Nucleus accumbens (tissue), 56 donors: Measurements from ENCODE around the gene SUSD2.
"Not testable (repeated sequence)": the region's sequence is repeated elsewhere in the genome, so short reads cannot be mapped to it uniquely, and the experiment has no call there.

ENCODE experiments used
- DNase-seq, 56 donors: peaks; one replicate each; lab custom pipeline; 2025; lab: John Stamatoyannopoulos, UW

SUSD2 gene

DNA sequence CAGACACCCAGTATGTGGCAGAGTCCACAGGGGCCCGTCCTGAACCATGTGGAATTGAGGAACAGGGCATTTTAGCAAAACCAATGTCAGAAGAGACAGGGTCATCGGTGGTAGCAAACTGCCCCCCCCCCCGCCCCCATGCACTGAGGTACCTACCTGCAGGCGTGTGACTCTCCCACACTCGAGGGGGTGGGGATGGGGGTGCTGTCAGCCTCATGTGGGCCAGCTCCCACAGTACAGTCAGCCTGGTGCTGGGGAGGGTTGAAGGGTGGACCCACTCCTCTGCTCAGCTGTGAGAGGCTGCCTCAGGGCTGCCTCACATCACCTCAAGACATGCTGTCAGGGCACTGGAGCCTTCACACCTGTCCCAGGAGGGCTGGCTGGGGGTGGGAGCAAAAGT is 10.7 kb upstream of the SUSD2 start:
- DNase-seq: peak in 1 of 56 donors; percentile 5

DNA sequence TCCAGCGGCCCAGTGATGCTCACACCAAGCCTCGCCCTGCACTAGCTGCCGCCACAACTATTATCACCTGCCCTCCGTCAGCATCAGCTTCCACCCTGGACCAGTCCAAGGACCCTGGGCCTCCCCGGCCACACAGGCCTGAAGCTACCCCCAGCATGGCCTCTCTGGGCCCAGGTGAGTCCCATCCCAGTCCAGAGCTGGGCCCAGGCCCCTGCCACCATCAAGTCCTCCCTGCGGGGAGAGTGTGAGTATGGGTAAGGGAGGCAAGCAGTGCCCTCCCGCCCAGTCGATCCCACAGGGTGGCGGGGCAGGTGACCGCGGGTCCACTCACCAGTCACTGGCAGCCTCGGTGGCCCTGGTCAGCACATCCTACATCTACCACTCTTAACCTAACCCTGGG is 9.5 kb upstream of the SUSD2 start:
- DNase-seq: no peak

DNA sequence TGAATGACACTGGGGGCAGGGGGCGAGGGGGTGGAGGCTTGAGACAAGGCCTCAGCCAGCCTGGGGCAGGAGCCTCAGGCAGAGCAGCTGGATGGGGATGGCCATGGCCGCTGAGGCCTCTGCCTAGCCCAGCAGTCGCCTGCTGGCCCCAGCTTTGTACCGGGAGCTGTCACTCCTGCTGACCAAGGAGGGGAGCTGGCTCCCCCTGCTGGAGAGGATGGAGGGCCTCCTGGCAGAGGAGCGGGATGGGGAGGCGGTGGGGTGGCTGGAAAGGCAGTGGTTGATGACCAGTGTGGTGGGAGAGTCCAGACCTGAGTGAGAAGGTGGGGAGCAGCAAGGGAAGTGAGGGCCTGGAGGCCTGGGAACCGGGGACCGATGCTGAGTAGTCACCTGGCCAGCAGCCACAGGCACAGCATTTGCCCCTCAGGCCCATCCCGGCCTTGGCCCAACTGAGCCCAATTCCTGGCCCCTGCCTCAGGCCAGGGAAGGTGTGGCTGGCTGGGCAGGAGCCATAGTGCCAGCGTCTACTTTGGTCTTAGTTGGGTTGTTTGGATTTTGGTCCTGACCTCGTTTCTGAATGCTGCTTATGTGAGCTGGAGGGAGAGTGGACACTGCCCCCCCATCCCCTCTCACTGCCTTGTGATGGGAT is 6.0 kb upstream of the SUSD2 start:
- peak in 43 of 56 donors; percentile 5 to 79 (median 35) for DNase-seq

DNA sequence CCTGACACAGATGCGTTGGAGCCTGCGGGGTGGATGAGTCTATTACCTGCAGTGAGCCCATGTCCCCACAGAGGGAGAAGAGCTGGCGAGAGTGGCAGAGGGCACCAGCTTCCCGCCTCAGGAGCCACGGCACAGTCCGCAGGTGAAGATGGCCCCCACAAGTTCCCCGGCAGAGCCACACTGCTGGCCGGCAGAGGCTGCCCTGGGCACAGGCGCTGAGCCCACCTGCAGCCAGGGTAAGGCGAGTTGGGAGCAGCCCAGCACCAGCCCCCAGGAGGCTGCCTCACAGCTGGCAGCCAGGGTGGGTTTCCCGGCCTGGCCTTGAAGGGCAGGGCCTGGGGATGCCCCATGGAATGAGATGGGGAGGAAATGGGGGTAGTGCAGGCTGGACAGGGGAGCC is 5.2 kb upstream of the SUSD2 start:
- no peak for DNase-seq

DNA sequence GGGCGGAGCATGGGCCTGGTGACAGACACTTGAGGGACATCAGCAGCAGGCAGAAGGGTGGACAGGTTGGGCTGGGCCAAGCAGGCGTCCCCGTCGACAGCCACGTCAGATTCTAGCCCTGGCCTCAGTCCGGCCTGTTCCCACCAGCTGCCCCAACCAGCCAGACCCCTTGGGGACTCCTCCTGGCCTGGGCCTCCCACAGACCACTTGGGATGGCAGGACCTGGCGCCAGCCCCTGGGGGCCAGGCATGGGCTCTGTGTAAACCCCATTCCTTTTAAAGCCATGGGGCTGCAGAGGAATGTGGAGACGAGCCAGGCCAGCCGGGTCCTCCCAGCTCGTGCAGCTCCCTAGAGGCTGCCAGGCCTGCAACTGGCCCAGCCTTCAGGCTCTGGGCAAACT is 4.7 kb upstream of the SUSD2 start:
- no peak for DNase-seq

DNA sequence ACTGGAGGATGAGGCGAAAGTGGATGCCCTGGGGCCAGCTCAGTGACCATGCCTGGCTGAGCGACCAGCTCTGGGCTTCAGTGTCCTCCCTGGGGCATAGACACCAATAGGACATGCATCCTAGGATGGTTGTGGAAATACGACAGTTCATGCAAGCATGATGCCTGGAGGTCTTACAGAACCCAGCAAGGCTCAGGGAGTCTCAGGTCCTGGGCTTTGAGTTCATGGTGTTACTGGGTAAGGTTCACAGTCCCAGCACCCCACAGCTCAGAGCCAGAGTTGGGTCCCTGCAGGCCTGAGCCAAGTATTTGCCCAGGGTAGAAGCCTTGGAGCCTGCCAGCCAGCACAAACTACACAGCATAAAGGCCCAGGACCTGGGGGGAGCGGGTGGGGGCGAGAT is 4.2 kb upstream of the SUSD2 start:
- DNase-seq: no peak

- DNase-seq: no peak
These were observed 3.8 kb upstream of the SUSD2 start for GRCh38 chr22:24177456-24177855.

DNA sequence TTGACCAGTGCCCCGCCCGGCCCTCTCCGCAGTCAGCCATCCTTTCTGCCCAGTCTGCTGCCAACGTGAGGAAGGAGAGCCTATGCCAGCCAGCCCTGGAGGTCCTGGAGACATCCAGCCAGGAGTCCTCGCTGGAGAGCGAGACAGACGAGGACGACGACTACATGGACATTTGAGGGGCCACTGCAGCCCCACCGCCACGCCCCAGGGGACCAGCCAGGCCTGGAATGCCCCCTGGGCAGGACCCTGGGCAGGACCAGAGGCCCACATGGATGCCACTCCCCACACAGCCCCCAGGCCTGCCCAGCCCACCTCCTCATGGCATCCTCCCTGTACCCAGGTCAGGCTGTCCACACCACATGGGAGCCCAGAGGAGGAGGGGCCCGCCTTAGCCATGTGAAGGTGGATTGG is 3.3 kb upstream of the SUSD2 start:
- DNase-seq: no peak

DNA sequence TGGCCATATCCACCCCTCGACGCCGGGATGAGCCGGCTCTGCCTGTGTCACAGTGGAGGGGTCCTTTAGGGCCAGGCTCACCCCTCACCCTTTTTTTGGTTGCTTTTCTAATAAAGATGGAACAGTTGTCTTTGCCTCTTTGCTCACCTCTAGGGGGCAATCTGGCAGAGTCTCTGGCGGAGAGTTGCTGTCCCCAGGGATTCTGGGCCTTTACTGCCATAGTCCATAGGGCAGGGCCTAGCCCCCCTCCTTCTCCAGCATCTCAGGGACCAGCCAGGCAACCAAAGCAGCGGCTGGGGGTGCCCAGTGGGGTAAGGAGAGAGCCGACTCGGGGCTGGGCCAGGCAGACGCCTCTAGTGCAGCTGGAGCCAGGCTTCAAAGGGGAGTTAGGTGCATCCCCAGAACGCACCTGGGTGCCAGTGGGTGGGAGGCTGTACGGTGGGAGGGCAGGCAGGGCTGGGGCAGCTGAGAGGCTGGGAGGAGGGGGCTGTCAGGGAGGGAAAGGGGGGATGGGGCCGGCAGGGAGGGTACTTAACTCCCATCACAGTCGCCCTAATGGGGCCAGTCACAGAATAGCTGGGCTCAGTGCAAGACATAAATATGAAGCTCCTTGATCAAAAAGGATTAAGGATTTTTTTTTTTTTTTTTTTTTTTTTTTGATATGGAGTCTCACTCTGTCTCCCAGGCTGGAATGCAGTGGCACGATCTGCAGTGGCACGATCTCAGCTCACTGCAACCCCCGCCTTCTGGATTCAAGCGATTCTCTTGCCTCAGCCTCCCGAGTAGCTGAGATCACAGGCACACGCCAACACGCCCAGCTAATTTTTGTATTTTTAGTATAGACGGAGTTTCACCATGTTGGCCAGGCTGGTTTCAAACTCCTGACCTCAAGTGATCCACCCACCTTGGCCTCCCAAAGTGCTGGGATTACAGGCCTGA is 2.5 kb upstream of the SUSD2 start:
- peak in 4 of 56 donors; percentile 4 to 16 (median 12) for DNase-seq

- DNase-seq: no peak
These were observed 1.6 kb upstream of the SUSD2 start for GRCh38 chr22:24179478-24180210.

DNA sequence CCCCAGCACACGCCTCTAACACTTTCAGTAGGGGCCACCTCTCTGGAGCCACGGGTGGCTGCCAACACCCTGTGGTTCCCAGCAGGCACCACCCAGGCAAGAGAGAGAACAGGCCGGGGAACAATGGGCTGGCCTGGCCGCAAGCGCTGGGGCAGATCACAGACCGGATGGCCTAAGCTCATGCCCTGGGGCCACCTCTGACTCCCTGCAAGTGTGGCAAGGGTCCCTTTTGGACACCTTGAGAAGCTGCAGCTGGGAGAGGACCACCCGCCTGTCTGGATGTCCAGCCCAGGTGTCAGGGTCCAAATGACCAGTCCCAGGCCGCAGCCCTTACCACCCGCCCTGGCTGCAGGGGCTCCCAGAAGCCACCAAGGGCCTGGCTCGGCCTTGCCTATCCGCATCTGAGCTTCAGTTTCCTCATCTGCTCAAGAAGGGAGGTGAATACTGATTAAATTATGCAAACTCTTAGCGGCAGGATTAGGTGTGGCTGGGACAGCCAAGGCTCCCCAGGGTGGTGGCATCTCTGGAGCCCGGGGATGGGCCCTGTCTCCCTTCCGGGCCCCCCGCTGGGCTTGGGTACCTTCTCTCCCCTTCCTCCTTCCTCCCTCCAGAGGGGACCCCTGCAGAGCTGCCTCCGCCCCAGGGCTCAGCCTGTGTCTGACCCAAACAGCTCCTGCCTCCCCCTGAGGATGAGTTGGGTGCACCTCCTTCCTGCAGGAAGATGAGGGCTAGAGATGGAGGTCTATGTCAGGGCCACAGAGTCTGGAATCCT is 785 bp upstream of the SUSD2 start:
- DNase-seq: no peak

DNA sequence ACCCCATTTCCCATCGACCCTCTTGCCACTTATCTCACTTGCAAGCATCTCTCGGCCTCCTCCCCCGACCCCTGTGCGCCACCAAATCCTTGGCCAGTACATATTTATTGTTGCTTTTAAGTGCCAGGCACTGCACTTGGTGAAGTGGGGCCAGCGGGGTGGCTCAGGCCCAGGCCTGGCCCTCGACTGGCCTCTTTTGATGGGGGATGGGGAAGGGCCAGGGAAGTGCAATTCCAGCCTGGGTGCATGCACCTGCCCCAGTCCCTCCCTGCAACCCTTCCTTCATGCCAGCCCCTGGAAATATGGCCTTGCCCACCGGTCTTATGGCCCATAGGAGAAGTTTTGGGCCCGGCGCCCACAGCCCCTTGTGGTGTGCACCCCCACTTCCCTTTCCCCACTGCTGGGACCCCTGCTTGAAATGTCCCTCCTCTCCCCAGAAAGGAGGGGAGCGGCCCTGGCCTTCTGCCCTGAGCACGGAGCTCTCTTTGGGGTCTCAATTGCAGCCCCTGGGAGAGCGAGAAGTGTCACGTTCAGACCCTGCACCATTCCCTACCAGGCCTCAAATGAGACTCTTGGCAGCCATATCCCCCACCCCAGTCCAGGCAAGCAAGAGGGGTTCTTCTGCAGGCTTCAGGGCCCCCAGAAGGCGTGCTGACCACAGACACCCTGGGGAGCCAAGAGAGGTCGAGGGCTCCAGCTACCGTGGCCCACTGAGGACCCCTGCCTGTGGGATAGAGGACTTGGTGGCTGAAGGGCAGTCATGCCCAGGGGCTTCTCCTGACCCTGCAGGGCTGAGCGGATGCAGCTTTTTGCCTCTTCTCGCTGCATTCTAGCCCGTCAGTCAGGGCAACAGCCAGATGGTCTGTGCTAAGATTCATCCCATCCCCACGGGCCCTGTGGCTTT is 961 bp downstream of the SUSD2 start:
- DNase-seq: no peak

GRCh38 chr22:24182900-24183246 is 1.6 kb downstream of the SUSD2 start:
- not testable (repeated sequence) for DNase-seq

DNA sequence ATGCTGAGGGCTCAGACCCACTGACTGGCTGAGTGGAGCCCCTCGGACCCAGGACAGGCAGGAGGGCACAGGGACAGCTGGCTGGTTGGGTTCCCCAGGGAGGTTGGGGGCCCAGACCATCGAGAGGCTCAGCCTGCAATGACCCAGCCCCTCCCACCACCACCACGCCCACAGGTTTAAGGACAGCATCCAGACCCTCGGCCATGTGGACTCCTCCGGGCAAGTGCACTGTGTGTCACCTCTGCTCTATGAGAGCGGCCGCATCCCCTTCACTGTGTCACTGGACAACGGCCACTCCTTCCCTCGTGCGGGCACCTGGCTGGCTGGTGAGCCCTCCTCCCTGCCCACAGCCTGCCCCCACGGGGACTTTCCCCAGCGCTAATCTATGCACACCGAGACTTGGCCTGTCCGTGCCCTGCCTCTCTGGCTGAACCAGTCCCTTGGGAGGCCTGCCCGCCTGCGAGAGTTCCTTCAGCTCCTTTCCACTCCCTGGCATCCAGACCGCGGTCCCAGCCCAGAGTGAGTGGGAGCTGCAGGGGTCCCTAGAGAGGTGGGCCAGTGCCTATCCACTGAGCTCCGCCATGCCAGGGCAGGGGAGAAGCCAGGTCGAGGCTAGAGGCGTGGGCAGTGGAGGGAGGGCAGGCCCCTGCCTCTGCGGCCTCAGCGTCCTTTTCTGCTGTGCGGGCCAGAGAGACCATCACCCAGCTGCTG is 2.2 kb downstream of the SUSD2 start:
- DNase-seq: no peak

DNA sequence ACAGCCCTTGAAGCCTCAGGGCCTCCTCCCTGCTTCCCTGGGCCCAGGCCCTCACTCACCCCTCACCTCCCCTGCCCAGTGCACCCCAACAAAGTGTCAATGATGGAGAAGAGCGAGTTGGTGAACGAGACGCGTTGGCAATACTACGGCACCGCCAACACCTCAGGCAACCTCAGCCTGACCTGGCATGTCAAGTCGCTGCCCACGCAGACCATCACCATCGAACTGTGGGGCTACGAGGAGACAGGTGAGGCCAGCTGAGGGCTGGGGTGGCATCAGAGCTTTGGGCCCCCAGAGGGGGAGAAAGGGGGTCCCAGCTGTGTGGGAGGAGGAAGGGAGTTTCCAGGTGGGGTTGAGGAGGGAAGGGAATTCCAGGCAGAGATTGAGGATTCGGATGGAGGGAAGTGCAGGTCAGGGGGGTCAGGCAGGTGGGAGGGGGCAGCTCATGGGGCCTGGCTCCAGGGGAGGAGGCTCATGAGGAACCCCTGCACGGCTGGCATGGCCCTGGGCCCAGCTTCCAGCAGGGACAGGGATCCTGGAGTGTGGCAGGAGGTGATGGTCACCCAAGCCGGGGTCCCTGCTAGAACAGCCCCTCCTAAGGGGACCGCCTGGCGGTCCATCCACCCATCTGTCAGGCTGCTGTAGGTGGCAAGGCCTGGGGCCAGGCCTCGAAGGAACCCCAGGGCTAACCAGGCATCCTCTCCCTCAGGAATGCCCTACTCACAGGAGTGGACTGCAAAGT is 2.9 kb downstream of the SUSD2 start:
- no peak for DNase-seq

GRCh38 chr22:24185001-24185500 is 3.8 kb downstream of the SUSD2 start:
- DNase-seq: no peak

DNA sequence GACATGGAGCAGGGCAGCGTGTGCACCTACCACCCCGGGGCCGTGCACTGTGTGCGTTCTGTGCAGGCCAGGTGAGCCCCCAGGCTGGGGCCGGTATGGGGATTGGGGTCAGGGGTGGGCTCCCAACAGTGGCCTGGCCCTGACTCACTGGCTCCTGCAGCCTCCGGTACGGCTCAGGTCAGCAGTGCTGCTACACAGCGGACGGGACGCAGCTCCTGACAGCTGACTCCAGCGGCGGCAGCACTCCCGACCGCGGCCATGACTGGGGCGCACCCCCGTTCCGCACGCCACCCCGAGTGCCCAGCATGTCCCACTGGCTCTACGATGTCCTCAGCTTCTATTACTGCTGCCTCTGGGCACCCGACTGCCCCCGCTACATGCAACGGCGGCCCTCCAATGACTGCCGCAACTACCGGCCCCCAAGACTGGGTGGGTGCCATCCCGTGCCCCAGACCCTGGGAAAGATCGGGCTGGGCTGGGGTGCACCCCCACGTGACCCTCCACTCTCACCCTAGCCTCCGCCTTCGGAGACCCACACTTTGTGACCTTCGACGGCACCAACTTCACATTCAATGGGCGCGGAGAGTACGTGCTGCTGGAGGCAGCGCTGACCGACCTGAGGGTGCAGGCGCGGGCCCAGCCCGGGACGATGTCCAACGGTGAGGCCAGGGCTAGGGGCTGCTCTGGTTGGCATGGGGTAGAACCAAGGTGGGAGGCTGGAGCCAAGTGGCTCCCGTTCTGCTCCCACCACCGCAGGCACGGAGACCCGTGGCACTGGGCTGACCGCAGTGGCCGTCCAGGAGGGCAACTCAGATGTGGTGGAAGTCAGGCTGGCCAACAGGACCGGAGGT is 4.4 kb downstream of the SUSD2 start:
- no peak for DNase-seq
